PC-3 (cell line): ENCODE data around the gene DIAPH3.
"Not testable (repeated sequence)": the region's sequence is repeated elsewhere in the genome, so short reads cannot be mapped to it uniquely, and the experiment has no call there.

ENCODE experiments used
- CTCF ChIP-seq: fragments of 300-600 bp; sonication (generic); conservative IDR thresholded peaks from 2 replicates; pipeline ENCODE4 v1.5.1; 2017; ENCODE audit warnings: antibody characterized with exemption, low read depth, mild to moderate bottlenecking, low read length
- EZH2 ChIP-seq: fragments of 300-600 bp; sonication (generic); IDR thresholded peaks from one replicate; pipeline ENCODE4 v1.6.1; 2017; ENCODE audit warnings: antibody characterized with exemption, mild to moderate bottlenecking, low read length; ENCODE audit not compliant: unreplicated experiment
- EZH2phosphoT487 ChIP-seq: fragments of 300-600 bp; sonication (generic); IDR thresholded peaks from 2 replicates; pipeline ENCODE4 v1.6.1; 2018; ENCODE audit warnings: mild to moderate bottlenecking, antibody characterized with exemption, low read length, borderline replicate concordance

- not testable (repeated sequence) for TF ChIP-seq CTCF, EZH2, EZH2phosphoT487
Measured at GRCh38 chr13:60083780-60084179, 79.9 kb downstream of the DIAPH3 start.
